C4-2B (cell line): ENCODE results near the gene LYZ.

Source experiments
- H3K27ac ChIP-seq: fragments of 450-650 bp; 2 replicates; pipeline ENCODE4 v1.5.1; 2017
- ZFX ChIP-seq: fragments of 450-650 bp; IDR thresholded peaks from 2 replicates; pipeline ENCODE4 v1.6.1; 2017
- TF ChIP-seq, protein P1 (sequence below): fragments of 450-650 bp; conservative IDR thresholded peaks from 2 replicates; pipeline ENCODE4 v1.5.1; 2017; ENCODE audit warnings: mild to moderate bottlenecking

Gene LYZ

GRCh38 chr12:69351462-69352236 lies 3.5 kb downstream of the LYZ start:
- TF ChIP-seq, protein P1, sequence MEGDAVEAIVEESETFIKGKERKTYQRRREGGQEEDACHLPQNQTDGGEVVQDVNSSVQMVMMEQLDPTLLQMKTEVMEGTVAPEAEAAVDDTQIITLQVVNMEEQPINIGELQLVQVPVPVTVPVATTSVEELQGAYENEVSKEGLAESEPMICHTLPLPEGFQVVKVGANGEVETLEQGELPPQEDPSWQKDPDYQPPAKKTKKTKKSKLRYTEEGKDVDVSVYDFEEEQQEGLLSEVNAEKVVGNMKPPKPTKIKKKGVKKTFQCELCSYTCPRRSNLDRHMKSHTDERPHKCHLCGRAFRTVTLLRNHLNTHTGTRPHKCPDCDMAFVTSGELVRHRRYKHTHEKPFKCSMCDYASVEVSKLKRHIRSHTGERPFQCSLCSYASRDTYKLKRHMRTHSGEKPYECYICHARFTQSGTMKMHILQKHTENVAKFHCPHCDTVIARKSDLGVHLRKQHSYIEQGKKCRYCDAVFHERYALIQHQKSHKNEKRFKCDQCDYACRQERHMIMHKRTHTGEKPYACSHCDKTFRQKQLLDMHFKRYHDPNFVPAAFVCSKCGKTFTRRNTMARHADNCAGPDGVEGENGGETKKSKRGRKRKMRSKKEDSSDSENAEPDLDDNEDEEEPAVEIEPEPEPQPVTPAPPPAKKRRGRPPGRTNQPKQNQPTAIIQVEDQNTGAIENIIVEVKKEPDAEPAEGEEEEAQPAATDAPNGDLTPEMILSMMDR = no peak
- no peak for TF ChIP-seq ZFX
- H3K27ac ChIP-seq = no peak overlapping the region

GRCh38 chr12:69352904-69353303 lies 4.7 kb downstream of the LYZ start:
- TF ChIP-seq, protein P1 = no peak
- no peak overlapping the region for H3K27ac ChIP-seq

DNA sequence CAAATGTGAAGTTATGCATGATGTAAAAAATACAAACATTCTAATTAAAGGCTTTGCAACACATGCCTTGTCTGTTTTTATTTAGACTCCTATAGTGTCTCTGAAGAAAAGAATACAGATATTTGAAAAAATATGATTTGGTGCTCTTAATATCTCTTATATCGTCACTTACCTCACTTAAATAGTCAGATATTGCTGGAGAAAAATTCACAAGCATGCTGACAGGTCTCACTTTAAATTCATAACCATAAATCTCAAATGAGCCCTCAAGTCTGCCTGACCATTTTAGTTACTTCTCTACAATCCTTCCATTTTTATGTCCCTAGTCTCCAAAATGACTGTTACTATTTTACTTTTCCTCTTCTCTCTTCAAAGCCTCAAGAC lies 6.0 kb downstream of the LYZ start:
- TF ChIP-seq, protein P1 = no peak
- TF ChIP-seq ZFX = no peak

DNA sequence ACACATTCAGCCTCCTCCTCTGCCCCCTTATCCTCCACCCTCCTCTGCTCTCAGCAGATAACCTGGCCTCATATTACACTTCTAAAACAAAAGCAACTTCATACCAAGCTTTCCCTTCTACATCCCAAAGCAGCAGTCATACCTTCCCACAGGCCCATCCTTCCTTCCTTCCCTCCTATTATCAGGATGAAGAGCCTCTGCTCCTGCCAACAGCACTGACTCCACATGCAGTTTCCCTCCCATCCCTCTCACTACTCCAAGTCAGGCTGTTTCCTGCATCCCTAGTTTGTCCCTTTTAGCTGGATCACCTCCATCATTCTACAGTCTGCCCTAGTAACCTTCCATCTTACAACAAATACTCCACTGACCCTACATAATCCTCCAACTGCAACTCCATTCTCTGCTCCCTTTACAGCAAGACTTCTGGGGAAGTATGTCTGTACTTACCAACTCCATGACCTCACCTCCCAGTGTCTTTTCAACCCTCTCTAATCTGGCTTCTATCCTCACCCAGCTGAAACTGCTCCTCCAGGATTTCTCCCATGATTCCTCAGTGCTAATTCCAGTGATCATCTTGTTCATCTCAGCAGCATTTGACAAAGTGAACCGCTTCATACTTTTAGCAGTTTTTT lies 6.5 kb downstream of the LYZ start:
- no peak for TF ChIP-seq ZFX
- TF ChIP-seq, protein P1 = no peak
- no peak overlapping the region for H3K27ac ChIP-seq

More for the DNA sequence above, 6.0 kb downstream of the LYZ start:
- no peak overlapping the region for H3K27ac ChIP-seq

DNA sequence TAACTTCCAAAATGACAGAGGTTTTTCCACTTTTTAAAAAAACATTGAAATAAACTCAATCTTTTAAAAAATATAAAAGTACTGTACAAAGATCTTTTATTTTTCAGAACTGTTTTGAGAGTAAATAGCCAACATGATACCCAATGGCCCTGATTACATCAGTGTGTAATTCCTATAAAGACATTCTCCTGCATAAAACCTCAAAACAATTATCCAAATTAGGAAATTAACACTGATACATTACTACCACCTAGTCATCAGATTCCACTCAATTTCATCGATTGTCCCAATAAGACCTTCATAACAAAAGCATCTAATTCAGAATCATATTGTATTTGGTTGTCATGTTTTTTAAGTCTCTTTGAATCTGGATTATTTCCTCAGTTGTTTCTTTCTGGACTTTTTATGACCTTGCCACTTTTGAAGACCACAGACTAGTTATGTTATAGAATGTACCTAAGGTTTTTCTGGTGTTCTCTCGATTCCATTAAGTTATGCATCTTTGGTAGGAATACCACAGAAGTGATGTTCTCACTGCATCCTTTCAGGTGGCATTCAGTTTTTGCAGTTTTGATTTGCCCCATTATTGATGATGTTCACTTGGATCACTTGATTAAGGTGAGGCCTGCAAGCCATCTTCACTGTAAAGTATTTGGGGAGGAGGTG lies 7.3 kb downstream of the LYZ start:
- no peak overlapping the region for H3K27ac ChIP-seq
- TF ChIP-seq ZFX = no peak
- TF ChIP-seq, protein P1 = no peak

- peak within 1 kb of the TSS; percentile 94 for H3K27ac ChIP-seq
- peak; percentile 86 for TF ChIP-seq ZFX
- TF ChIP-seq, protein P1 = no peak
Observed at GRCh38 chr12:69359531-69360347, 11.6 kb downstream of the LYZ start, which contains the start of gene YEATS4. YEATS4 (plus strand) TSS chr12:69359743; CDS start chr12:69359973, 230 bp downstream.
